Hematopoietic multipotent progenitor cell treated with erythropoietin and hydrocortisone succinate and interleukin-3 and kit ligand, for 4 days (in vitro differentiated cells): ENCODE data around the gene NDST3.
A peak's percentile ranks its signal among the peaks of the same experiment; 100 is the strongest.
"Not testable (repeated sequence)": the region's sequence is repeated elsewhere in the genome, so short reads cannot be mapped to it uniquely, and the experiment has no call there.

Experiments
- DNase-seq: peaks from one replicate; pipeline ENCODE4 v3.0.0-alpha.2; 2015

The NDST3 gene

DNA sequence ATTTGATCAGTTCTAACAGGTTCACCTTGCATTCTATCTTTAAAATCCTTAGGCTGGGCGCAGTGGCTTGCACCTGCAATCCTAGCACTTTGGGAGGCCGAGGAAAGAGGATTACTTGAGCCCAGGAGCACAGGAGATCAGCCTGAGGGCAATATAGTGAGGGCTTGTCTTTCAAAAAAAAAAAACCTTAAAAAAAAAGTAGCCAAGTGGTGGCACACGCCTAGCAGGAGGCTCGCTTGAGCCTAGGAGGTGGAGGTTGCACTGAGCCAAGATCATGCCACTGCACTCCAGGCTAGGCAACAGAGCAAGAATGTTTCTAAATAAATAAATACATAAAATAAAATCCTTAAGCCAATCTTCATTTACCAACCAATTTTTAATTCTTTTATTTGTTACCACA lies 243.0 kb downstream of the NDST3 start:
- DNase-seq = no peak

DNA sequence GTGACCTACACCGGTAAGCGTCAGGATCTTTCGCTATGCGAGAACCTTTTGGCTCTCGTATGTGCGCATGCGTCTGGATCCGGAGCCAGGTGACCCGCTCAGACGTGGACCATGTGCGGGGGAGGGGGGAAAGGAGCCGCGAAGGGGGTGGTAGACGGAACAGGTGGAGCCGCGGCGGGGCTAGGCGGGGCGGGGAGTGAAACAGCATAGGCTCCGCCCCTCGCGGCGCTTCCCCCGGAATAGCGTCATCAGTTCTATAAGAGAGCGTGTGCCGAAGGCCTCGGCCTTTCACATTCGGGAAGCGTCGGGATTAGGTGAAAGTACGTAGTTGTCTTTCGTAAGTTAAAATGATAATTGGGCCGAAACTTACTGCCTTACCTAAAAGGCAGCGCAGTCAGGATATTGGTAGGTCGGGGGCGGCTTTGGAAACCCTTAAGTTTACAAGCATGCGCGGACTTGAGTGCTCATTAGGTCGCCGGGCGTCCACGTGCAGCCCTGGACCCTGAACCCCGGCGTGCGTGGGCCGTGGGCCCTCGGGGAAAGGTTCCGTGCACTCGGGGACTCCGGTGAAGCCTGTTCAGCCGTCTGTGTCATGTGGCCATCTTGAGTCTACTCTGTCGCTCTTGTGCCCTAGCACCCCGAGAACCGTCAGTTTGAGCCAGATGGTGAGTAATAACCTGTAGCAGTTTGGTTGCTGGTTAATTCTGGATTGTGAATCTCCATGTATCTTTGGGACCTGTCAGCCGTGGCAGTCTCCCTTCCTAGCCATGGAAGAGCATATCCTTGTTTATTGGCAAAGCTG lies 244.4 kb downstream of the NDST3 start:
- DNase-seq = peak; percentile 98

DNA sequence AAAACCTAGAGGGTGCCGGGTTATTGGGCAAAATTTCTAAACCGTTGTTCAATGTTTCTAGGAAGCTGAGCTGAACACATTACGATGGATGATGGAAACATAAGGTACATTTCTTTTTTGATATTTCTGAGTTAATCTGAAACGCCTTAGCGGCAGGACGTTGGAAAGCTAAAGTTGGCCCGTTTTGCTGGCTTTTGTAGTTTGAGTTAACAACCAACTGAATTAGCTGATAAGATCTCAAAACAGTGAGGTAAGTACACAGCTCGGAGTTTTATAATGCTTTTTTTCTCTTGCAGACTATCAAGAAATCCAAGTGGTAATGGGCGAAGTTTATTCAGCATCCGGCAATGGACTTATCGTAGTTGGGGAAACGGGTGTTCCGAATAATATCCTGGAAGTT lies 245.0 kb downstream of the NDST3 start:
- DNase-seq = peak; percentile 33

DNA sequence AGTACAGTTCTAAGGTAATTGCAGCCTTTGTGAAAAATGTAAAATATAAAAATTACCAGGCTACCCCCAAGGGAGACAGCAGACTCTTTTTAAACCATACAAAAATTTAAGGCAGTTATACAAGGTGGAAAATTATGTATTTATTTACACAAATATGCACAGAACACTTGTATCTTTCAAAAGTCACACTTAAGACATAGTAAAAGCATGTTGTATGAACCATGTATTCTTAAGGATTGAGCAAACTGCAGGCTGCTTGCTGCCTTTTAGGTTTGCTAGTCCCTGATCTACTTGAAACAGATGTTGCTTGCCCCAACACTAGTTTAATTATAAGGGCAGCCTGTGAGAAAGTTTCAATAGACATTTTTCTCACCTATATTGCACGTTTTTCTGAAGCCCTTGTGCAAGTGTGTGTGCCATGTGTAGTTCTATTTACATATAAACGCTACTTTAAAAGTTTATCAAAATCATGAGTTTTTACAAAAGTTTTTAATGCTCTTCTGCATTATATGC lies 245.7 kb downstream of the NDST3 start:
- DNase-seq = peak; percentile 34

DNA sequence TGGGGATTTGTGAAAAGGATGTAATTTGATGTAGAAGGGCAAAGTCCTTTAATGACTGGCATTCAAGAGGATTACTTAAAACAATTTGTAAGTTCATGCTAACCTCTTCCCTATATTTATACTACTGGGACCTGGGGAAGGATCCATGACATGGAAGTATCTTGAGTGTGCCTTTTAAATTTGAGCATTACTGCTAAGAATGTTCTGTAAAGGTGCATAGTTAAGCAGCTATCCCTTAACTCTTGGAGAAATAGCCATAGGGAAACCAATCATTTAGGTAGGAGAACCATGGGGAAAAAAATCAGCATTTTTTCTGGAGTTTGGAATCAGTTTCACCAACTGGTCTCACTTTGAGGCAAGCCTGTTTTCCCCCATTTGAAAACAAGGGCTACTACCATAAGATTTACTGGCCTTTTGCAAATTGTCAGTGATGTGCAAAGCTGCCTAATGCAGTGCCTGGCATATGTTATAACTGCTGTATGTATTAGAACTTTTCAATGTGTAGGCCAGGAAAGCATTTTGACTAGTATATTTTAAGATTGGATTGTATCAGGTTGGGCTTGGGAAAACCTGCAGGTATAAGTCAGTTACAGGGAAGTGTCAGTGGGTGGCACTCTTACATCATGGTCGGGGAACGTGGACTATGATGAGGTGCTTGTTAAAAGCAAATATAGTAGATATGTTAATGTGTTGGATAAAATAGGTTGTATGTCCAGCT lies 246.4 kb downstream of the NDST3 start:
- DNase-seq = peak; percentile 82

DNA sequence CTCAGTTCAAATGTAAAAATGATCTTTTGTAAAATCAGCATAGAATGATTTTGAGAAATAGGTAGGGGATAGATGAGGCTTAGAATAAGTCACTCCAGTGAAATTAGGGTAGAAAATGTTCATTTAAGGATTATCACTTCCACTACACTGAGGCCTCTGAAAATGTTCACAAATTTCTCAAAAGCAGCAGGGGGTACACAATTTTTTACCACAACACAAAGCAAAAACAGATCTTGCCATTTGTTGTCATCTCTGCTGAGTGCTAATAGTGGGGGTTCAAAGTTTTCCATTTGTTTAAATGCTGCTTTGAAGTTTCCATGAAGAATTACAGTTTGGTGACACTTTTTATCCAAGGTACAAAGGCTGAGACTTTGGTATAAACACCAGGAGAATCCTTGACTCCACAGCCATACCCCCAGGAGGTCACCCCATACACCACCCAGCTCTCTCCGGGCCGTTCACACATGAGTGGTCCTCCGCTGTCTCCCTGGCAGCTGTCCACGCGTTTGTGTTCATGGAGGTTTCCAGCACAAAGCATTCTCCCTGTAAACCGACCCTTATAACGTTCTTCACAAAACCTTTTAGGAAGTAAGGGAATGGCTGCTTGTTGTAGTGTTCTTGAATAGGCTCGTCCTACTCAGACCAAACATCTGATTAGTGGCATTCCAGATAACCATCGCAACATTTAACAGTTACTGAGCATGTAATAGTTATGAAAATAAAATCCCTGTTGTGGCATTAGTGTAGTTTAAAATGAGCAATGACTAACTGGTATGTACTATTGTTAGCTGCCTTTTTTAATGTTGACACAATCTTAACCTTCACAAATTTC lies 247.5 kb downstream of the NDST3 start:
- peak; percentile 54 for DNase-seq

DNA sequence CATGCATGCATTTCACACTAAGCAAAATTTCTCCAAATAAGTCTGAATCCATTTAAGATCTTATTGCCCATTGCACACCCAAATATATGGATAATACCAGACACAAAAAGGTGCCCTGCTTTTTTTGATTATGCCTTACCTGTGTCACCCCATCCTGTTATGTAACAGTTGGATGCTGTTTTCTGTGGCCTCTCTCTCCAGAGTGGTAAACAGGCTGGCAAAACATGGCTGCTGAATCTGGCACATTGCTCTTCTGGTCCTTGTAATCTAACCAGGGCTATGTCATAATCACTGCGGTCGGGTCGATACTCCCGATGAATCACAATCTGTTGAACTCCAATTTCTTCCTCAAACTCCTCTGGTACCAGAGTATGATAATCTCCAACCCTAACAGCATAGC lies 248.4 kb downstream of the NDST3 start:
- peak; percentile 42 for DNase-seq

DNA sequence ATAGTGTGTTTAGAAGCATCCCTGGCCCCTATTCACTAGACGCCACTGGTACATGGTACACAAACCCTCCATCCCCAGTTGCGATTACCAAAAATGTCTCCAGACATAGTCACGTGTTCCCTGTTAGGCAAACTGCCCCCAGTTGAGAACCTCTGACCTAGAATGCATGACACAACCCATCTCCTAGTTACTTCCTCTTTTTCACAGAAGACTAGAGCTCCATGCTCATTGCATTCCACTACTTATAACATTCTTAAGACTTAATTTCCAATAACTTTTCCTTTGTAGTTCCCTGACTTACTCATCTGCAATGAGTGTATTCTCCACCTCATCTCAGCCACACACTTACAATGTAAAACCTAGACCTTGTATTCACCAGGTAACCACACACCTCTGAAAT lies 249.9 kb downstream of the NDST3 start:
- DNase-seq = peak; percentile 80

DNA sequence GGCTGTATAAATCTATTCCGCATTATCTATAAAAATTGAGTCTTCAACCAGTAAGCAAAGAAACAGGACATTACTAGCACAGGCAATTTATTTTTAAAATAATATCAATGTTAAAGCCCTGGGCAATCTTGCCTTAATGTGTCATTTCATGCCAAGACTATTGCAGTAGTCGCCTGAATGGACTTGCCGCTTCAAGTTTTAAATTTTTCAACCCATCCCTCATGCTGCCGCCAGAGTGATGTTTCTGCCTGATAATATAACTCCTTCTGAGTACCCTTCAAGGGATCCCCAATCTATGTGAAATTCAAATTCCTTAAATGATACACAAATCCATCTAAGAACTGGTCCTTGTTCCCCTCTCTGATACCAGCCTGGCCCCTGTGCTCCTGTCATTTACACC lies 251.6 kb downstream of the NDST3 start:
- no peak for DNase-seq

DNA sequence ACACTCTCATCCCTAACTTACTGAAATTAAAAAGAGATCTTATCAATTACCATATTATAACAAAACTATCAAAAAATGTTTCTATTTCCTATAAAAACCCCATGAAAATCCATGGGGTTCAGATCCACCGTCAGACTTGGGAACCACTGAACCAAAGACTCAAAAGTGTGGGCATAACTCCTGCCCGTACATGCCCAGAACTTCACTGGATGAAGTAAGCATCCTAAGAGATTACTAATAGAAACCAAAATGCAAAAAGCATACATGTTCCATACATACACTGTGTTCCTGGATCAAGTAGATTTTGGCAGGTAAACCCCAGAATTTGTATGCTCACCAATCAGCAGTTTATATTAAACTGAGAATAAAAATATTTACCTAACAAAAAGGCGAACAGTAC lies 252.4 kb downstream of the NDST3 start:
- DNase-seq = no peak

DNA sequence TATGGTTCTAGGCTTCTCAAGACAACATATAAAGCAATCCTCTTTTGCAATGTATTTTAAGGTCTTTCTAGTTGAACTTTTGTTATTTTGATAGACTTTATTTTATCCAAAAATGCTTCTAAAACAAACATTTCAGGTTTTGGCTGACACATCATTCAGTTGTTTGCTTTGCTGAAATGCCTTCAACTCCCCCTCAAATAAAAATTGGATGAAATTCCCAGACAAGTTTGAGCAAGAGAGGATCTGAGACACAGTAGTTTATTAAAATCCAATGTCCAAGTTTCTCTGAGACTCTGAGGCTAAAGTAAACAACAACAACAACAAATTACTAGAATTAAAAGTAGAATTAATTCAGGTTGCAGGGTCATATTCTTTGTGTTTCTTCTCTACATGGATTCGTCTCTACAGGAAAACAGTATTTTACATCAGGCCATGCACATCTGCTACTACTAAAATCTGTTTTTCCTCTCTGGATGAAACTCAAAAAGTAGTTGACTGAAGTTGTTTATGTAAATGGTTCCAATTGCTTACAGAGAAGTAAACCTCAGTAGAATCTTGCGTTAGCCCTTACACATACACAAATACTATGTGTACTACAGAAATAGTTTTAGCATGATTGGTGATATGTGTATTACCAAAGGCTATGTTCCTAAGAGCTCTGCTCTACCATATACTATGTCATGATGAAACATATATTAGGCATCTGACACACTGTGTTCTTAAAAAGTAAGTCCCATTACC lies 253.6 kb downstream of the NDST3 start:
- no peak for DNase-seq

DNA sequence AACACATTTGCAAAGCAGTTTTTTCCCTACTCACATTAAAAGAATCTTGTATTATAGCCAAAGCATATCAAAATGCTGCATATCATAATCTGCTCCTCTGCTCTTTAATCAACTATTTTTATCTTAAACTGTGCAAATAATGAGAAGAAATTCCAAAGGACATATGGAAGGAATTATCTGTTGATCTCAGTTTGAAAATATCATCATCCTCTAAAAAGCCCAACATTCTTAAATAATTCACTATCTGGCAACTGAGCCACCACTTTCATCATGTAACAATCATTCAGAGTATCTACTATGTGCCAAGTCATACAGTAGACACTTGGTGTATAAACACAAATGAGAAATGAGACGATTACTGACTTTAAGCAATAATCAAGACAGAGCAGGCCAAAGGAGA lies 255.5 kb downstream of the NDST3 start:
- no peak for DNase-seq

DNA sequence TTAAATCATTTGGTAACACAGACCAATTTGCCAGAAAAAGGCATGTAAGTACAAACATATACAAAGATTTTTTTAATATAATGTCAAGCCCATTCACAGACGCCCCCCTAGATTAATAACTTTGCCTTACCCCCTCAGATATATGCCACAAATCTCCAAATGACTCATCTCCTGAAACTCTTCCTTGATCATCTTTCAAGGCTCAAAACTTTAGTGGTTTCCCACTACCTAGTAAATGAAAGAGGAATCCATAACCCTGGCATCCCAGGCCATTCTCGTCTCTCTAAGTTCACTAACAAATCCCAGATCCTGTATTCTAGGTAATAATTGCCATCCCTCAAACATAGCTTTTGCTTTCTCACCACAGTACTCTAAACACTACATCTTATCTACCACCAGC lies 256.7 kb downstream of the NDST3 start:
- no peak for DNase-seq

DNA sequence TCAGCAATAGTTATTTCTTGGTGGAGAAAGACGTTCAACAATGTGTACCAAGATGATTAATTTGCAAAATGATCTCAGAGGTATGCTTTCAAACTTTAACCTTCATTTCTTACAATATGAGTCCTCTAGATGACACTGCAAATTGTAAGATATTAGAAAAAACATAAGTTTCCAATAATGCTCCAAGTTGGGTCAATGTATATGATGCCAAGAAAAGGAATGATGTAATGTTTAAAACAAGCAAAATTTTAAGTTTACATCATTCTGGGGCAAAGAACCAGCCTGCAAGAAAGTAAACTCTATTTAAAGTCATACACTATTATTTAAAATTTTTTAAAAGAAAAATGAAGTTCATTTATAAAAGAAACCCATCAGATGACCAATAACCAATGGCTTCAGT lies 262.4 kb downstream of the NDST3 start:
- no peak for DNase-seq

DNA sequence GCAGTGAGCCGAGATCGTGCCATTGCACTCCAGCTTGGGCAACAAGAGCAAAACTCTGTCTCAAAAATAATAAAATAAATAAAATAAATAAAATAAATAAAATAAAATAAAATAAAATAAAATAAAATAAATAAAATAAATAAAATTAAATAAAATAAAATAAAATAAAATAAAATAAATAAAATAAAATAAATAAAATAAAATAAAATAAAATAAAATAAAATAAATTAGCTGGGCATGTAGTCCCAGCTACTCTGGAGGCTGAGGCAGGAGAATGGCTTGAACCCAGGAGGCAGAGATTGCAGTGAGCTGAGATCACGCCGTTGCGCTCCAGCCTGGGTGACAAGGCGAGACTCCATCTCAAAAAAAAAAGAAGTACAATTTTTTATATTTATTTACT lies 265.3 kb downstream of the NDST3 start:
- DNase-seq = not testable (repeated sequence)

DNA sequence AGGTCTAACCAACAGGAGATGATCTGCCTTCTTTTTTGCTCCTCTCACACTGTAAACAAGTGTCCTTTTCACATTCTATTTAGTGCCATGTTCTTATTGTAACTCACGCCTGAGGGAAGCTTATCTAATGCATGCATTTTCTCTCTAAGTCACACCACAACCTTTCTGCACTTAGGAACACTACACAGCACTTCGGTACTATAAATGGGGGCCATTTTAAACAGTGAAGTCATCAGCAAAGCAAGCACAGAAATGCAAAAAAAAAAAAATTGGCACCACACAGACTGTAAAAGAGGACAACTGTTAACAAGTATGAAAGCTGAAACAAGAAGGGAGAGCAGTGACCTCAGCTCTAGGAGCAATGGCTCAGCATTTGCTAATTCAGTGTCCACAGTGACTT lies 273.4 kb downstream of the NDST3 start:
- no peak for DNase-seq
